Lower leg skin (tissue), 3 donors: ENCODE measurements around the gene RPP25.

Source experiments
- POLR2A ChIP-seq, 2 donors: fragments of 450-650 bp; IDR thresholded peaks; one replicate each; pipeline ENCODE4 v1.6.1; 2016 to 2017; ENCODE audit warnings: antibody characterized with exemption in 2 of 2, mild to moderate bottlenecking in 1 of 2, moderate library complexity in 1 of 2
- TF ChIP-seq, protein P1 (sequence below), 3 donors: fragments of 450-650 bp; IDR thresholded peaks; one replicate each; pipeline ENCODE4 v1.5.1; 2016; ENCODE audit warnings: antibody characterized with exemption in 3 of 3, mild to moderate bottlenecking in 3 of 3, moderate library complexity in 2 of 3

DNA sequence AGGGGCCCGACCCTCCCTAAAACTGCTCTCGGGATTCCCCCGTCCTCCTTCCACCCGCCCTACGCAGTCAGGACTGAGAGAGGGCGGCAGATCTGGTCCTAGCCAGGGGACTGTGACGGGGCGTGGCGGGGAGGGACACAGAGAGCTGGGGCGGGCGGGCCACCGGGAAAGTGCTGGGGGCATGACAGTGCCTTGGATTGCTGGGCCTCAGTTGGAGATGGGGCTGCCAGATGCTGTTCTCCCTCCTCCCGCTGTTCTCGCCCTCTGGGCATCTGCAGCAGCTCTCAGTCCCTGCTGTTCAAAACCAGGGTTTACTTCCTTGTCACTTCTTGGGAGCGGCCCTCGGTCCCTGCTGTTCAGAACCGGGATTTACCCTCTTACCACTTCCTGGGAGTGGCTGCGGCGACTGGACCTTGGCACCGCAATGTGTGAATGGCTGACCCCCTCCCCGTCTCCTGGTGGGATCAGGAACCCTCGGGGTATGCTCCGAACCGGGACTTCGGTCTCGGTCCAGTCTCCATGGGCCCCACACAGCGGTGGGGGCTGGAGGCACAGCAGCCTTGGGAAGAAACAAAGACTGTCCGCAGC is 1.8 kb upstream of the RPP25 start:
- TF ChIP-seq, protein P1, sequence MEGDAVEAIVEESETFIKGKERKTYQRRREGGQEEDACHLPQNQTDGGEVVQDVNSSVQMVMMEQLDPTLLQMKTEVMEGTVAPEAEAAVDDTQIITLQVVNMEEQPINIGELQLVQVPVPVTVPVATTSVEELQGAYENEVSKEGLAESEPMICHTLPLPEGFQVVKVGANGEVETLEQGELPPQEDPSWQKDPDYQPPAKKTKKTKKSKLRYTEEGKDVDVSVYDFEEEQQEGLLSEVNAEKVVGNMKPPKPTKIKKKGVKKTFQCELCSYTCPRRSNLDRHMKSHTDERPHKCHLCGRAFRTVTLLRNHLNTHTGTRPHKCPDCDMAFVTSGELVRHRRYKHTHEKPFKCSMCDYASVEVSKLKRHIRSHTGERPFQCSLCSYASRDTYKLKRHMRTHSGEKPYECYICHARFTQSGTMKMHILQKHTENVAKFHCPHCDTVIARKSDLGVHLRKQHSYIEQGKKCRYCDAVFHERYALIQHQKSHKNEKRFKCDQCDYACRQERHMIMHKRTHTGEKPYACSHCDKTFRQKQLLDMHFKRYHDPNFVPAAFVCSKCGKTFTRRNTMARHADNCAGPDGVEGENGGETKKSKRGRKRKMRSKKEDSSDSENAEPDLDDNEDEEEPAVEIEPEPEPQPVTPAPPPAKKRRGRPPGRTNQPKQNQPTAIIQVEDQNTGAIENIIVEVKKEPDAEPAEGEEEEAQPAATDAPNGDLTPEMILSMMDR (IDR thresholded peaks at IDR 0.05), result peak in 1 of 3 donors; percentile 11
- TF ChIP-seq POLR2A (IDR thresholded peaks at IDR 0.05), result no peak
